ENCODE results near the gene TNP1.

Gene TNP1

GRCh38 chr2:216859944-216860343, at the start of gene TNP1:
Gene TNP1, minus strand, starts transcription at chr2:216860064. Its CDS starts 30 bp downstream, at chr2:216860034.
- DNase-seq, result no peak

- DNase-seq, result no peak
These were observed 48.4 kb upstream of the TNP1 start for GRCh38 chr2:216908300-216908699.

- no peak for DNase-seq
These were observed 45.9 kb upstream of the TNP1 start for GRCh38 chr2:216905649-216906329.

- DNase-seq, result no peak
These were observed 45.1 kb upstream of the TNP1 start for GRCh38 chr2:216904974-216905373.

- no peak for DNase-seq
These were observed 44.7 kb upstream of the TNP1 start for GRCh38 chr2:216904554-216904953.

GRCh38 chr2:216903470-216903869, 43.6 kb upstream of the TNP1 start:
- DNase-seq, result no peak

GRCh38 chr2:216901273-216901672, 41.4 kb upstream of the TNP1 start:
- no peak for DNase-seq

GRCh38 chr2:216900406-216900805, 40.5 kb upstream of the TNP1 start:
- DNase-seq, result no peak

GRCh38 chr2:216897561-216898203, 37.8 kb upstream of the TNP1 start:
- DNase-seq, result no peak

- DNase-seq, result no peak
These were observed 30.3 kb upstream of the TNP1 start for GRCh38 chr2:216890138-216890537.

GRCh38 chr2:216888887-216889622, 29.2 kb upstream of the TNP1 start:
- DNase-seq, result no peak

GRCh38 chr2:216888081-216888480, 28.2 kb upstream of the TNP1 start:
- DNase-seq, result no peak

GRCh38 chr2:216887138-216887537, 27.3 kb upstream of the TNP1 start:
- no peak for DNase-seq

GRCh38 chr2:216885117-216885553, 25.3 kb upstream of the TNP1 start:
- DNase-seq, result no peak

GRCh38 chr2:216884347-216884746, 24.5 kb upstream of the TNP1 start:
- no peak for DNase-seq

GRCh38 chr2:216882876-216883275, 23.0 kb upstream of the TNP1 start:
- DNase-seq, result no peak

- no peak for DNase-seq
These were observed 21.5 kb upstream of the TNP1 start for GRCh38 chr2:216881411-216881810.

- DNase-seq, result no peak
These were observed 20.8 kb upstream of the TNP1 start for GRCh38 chr2:216880509-216881184.

- DNase-seq, result no peak
These were observed 20.1 kb upstream of the TNP1 start for GRCh38 chr2:216879727-216880508.

GRCh38 chr2:216878072-216878471, 18.2 kb upstream of the TNP1 start:
- DNase-seq, result no peak

- DNase-seq, result no peak
These were observed 17.2 kb upstream of the TNP1 start for GRCh38 chr2:216877085-216877484.

- DNase-seq, result no peak
These were observed 16.0 kb upstream of the TNP1 start for GRCh38 chr2:216875862-216876261.

GRCh38 chr2:216873573-216873972, 13.7 kb upstream of the TNP1 start:
- DNase-seq, result no peak

All from T1000 (cell line).